Coronary artery (tissue), 2 donors: ENCODE measurements around the gene ZNF580.

Experiments used
- DNase-seq: peaks from one replicate; pipeline ENCODE4 v3.0.0-alpha.2; 2017; ENCODE audit warnings: low spot score
- H3K27ac ChIP-seq, 2 donors: fragments of 200-600 bp; sonication (generic); one replicate each; pipeline ENCODE4 v1.5.1; 2016 to 2019
- H3K4me3 ChIP-seq: fragments of 200-600 bp; sonication (generic); 2 replicates; pipeline ENCODE4 v1.5.1; 2016; ENCODE audit warnings: mild to moderate bottlenecking, moderate library complexity
- CTCF ChIP-seq: fragments of 200-600 bp; sonication (generic); IDR thresholded peaks from one replicate; pipeline ENCODE4 v1.5.1; 2019; ENCODE audit warnings: antibody characterized with exemption

ZNF580 gene

GRCh38 chr19:55668603-55669348 lies 28.0 kb downstream of the ZNF580 start:
- no peak for TF ChIP-seq CTCF
- no peak for DNase-seq
- Histone ChIP-seq H3K27ac (no peak overlapping the region), H3K4me3 (no peak overlapping the region)

GRCh38 chr19:55669418-55670279 lies 28.8 kb downstream of the ZNF580 start:
- H3K27ac ChIP-seq: no peak overlapping the region
- H3K4me3 ChIP-seq: no peak overlapping the region
- TF ChIP-seq CTCF: no peak
- no peak for DNase-seq

- no peak overlapping the region for H3K27ac ChIP-seq
- TF ChIP-seq CTCF: no peak
- DNase-seq: peak; percentile 88
Observed at GRCh38 chr19:55670280-55671053, 29.7 kb downstream of the ZNF580 start.

GRCh38 chr19:55671054-55671378 lies 30.2 kb downstream of the ZNF580 start:
- no peak overlapping the region for H3K4me3 ChIP-seq
- no peak for DNase-seq
- H3K27ac ChIP-seq: no peak overlapping the region
- no peak for TF ChIP-seq CTCF

More at GRCh38 chr19:55670280-55671053, 29.7 kb downstream of the ZNF580 start:
- no peak overlapping the region for H3K4me3 ChIP-seq

GRCh38 chr19:55672418-55672817 lies 31.6 kb downstream of the ZNF580 start:
- H3K27ac ChIP-seq: no peak overlapping the region
- H3K4me3 ChIP-seq: no peak overlapping the region
- TF ChIP-seq CTCF: no peak
- DNase-seq: no peak

GRCh38 chr19:55673465-55673864 lies 32.7 kb downstream of the ZNF580 start:
- DNase-seq: no peak
- TF ChIP-seq CTCF: no peak
- Histone ChIP-seq H3K27ac (peak overlapping the region in 1 of 2 donors; percentile 19), H3K4me3 (no peak overlapping the region)
